PFSK-1 (cell line): ENCODE data around the gene TM9SF2.

ENCODE experiments used
- FOXP2 ChIP-seq: optimal IDR thresholded peaks from 2 replicates; pipeline ENCODE3; 2011; ENCODE audit warnings: borderline replicate concordance, control low read depth, inconsistent platforms; ENCODE audit not compliant: insufficient read depth; ENCODE audit errors: extremely low read length, extremely low read depth
- POLR2AphosphoS5 ChIP-seq: IDR thresholded peaks from 2 replicates; pipeline ENCODE4 v1.6.1; 2012; ENCODE audit warnings: low read depth, mild to moderate bottlenecking, control low read depth, low read length, moderate library complexity
- SIN3A ChIP-seq: IDR thresholded peaks from 2 replicates; pipeline ENCODE4 v1.6.1; 2012; ENCODE audit warnings: mild to moderate bottlenecking, low read length, moderate library complexity, borderline replicate concordance; ENCODE audit not compliant: insufficient read depth
- TAF1 ChIP-seq: IDR thresholded peaks from 2 replicates; pipeline ENCODE4 v1.6.1; 2012; ENCODE audit warnings: low read length, control low read depth, borderline replicate concordance; ENCODE audit not compliant: insufficient read depth
- TF ChIP-seq, protein P1 (sequence below), 2 experiments: IDR thresholded peaks; 2 replicates each; pipeline versions ENCODE4 v1.6.1 to v1.8.0; 2011 to 2012; ENCODE audit warnings: low read depth in 2 of 2, low read length in 2 of 2, control low read depth in 1 of 2, inconsistent platforms in 1 of 2, mild to moderate bottlenecking in 1 of 2, moderate library complexity in 1 of 2; ENCODE audit not compliant: insufficient read depth in 1 of 2

Gene TM9SF2

DNA sequence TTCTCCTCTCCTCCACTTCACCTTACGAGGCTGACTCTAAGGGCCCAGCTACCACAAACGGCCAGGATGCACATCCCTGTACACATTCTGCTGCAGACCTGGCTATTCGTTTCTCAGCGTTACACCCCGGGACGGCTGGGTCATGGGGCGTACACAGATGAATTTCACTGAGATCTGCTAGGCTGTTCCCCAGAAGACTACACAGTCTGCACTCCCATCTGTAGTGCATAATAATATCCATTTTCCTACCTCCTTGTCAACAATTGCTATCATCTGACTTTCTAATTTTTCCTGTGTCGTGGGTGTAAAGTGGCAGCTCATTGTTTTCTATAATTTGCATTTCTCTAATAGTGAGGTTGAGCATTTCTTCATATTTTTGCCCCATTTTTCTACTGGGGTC lies 85.7 kb downstream of the TM9SF2 start:
- TF ChIP-seq TAF1 (no peak), SIN3A (no peak), POLR2AphosphoS5 (no peak), FOXP2 (no peak)
- TF ChIP-seq, protein P1, sequence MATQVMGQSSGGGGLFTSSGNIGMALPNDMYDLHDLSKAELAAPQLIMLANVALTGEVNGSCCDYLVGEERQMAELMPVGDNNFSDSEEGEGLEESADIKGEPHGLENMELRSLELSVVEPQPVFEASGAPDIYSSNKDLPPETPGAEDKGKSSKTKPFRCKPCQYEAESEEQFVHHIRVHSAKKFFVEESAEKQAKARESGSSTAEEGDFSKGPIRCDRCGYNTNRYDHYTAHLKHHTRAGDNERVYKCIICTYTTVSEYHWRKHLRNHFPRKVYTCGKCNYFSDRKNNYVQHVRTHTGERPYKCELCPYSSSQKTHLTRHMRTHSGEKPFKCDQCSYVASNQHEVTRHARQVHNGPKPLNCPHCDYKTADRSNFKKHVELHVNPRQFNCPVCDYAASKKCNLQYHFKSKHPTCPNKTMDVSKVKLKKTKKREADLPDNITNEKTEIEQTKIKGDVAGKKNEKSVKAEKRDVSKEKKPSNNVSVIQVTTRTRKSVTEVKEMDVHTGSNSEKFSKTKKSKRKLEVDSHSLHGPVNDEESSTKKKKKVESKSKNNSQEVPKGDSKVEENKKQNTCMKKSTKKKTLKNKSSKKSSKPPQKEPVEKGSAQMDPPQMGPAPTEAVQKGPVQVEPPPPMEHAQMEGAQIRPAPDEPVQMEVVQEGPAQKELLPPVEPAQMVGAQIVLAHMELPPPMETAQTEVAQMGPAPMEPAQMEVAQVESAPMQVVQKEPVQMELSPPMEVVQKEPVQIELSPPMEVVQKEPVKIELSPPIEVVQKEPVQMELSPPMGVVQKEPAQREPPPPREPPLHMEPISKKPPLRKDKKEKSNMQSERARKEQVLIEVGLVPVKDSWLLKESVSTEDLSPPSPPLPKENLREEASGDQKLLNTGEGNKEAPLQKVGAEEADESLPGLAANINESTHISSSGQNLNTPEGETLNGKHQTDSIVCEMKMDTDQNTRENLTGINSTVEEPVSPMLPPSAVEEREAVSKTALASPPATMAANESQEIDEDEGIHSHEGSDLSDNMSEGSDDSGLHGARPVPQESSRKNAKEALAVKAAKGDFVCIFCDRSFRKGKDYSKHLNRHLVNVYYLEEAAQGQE (IDR thresholded peaks at IDR 0.05; ENCODE audit: insufficient read depth in 1 of 2, low read depth in 2 of 2, low read length in 2 of 2) = no peak

DNA sequence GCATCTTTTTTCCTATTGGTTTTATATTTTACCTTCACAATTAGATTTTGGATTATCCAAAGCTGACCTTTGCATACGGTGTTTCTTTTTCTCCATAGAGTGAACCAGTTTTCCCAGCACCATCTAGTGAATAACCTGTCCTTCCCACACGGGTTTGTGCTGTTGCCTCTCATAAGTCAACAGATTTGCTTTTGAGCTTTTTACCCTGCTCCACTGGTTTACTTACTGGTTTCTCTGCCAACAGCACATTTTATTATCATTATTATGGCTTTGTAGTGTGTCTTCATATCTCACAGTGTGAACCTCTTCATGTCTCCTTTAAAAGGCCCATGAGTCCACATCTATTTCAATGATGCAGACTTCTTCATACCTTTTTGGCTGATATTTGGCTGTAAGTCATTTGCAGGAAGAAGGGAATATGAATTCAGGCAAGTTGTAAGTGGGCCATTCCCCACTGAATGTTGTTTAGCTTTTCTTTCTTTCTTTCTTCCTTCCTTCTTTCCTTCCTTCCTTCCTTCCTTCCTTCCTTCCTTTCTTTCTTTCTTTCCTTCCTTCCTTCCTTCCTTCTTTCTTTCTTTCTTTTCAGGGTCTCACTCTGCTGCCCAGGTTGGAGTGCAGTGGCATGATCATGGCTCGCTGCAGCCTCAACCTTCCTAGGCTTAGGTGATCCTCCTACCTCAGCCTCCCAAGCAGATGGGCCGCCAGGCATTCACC lies 86.8 kb downstream of the TM9SF2 start:
- TF ChIP-seq SIN3A (no peak), TAF1 (no peak), FOXP2 (no peak), POLR2AphosphoS5 (no peak)
- TF ChIP-seq, protein P1 (IDR thresholded peaks at IDR 0.05; ENCODE audit: insufficient read depth in 1 of 2, low read depth in 2 of 2, low read length in 2 of 2) = no peak

DNA sequence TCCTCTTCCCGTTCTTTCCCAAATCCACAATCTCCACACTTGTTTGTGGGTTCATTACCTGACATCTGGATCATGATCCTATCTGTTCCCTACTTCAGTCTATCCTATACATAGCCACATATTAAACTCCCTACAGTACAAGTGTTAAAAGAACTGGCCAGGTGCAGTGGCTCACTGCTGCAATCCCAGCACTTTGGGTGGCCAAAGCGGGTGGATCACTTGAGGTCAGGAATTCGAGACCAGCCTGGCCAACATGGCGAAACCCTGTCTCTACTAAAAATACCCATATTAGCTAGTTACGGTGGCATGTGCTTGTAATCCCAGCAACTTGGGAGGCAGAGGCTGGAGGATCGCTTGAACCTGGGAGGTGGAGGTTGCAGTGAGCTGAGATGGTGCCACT lies 88.3 kb downstream of the TM9SF2 start:
- TF ChIP-seq TAF1 = no peak
- no peak for TF ChIP-seq SIN3A
- no peak for TF ChIP-seq POLR2AphosphoS5
- TF ChIP-seq, protein P1 (IDR thresholded peaks at IDR 0.05; ENCODE audit: insufficient read depth in 1 of 2, low read depth in 2 of 2, low read length in 2 of 2) = no peak
- TF ChIP-seq FOXP2 = no peak

DNA sequence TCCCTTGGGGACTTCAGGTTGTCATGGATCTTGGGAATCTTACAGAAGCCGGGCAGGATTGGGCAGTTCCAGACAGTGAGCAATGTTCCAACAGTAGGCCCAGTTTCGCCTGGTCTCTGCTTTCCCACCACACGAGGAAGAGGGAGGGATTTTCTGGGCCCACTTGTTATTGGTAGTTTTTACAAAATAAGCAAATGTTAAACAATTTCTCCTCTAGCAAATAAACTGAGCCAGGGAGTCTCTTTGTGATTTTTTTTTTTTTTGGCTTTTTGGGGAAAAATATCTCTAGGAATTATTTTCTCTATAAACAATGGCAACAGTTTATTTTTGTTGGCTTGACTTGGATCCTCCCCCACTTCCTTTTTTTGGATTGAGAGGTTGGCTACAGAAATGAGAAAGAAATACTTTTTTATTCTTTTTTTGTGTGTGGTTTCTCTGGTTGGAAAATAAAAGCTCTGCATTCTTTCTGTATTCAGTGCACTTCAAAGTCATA lies 89.3 kb downstream of the TM9SF2 start:
- TF ChIP-seq SIN3A (no peak), FOXP2 (no peak), TAF1 (no peak), POLR2AphosphoS5 (no peak)
- TF ChIP-seq, protein P1 (IDR thresholded peaks at IDR 0.05; ENCODE audit: insufficient read depth in 1 of 2, low read depth in 2 of 2, low read length in 2 of 2) = no peak

DNA sequence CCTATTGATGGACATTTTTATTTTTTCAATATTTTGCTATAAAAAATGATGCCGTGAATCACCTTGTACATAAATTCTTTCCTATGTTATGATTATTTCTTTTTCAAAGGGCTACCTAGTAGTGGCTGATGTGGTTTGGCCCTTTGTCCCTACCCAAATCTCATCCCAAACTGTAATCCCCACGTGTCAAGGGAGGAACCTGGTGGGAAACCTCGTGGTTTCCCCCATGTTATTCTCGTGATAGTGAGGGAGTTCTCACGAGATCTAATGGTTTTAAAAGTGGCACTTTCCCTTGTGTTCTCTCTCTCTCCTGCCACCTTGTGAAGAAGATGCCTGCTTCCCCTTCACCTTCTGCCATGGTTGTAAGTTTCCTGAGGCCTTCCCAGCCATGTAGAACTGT lies 94.9 kb downstream of the TM9SF2 start:
- TF ChIP-seq, protein P1 (IDR thresholded peaks at IDR 0.05; ENCODE audit: insufficient read depth in 1 of 2, low read depth in 2 of 2, low read length in 2 of 2) = no peak
- TF ChIP-seq FOXP2 (no peak), POLR2AphosphoS5 (no peak), SIN3A (no peak), TAF1 (no peak)
